ENCODE data around the gene HAUS6. TPM values are rescaled to one million over a fixed set of nuclear protein-coding genes. Genes with fewer than 3 reads are reported as not detected.
A peak's percentile ranks its signal among the peaks of the same experiment; 100 is the strongest.
"Not testable (repeated sequence)": the region's sequence is repeated elsewhere in the genome, so short reads cannot be mapped to it uniquely, and the experiment has no call there.

Gene HAUS6
- 10.9 TPM for polyA plus RNA-seq (ENCODE audit: insufficient read length)

- DNase-seq, result peak; percentile 97
Measured at GRCh38 chr9:19102631-19103345, at the start of gene HAUS6. TSS of gene HAUS6 (minus strand) at chr9:19102904. CDS start at chr9:19102651, 253 bp downstream.

GRCh38 chr9:19152160-19152498 is 49.4 kb upstream of the HAUS6 start:
- not testable (repeated sequence) for DNase-seq

- DNase-seq, result no peak
Measured at GRCh38 chr9:19151425-19152159, 48.9 kb upstream of the HAUS6 start.

GRCh38 chr9:19149230-19149629 is 46.5 kb upstream of the HAUS6 start:
- no peak for DNase-seq

- no peak for DNase-seq
Measured at GRCh38 chr9:19148187-19148586, 45.5 kb upstream of the HAUS6 start.

GRCh38 chr9:19146441-19147024 is 43.8 kb upstream of the HAUS6 start:
- no peak for DNase-seq

GRCh38 chr9:19145881-19146280 is 43.2 kb upstream of the HAUS6 start:
- DNase-seq, result no peak

- DNase-seq, result no peak
Measured at GRCh38 chr9:19140259-19140658, 37.6 kb upstream of the HAUS6 start.

GRCh38 chr9:19138084-19138483 is 35.4 kb upstream of the HAUS6 start:
- DNase-seq, result no peak

- DNase-seq, result no peak
Measured at GRCh38 chr9:19137282-19137681, 34.6 kb upstream of the HAUS6 start.

GRCh38 chr9:19136129-19136528 is 33.4 kb upstream of the HAUS6 start:
- DNase-seq, result no peak

- no peak for DNase-seq
Measured at GRCh38 chr9:19133549-19134345, 31.0 kb upstream of the HAUS6 start.

- DNase-seq, result no peak
Measured at GRCh38 chr9:19130436-19130835, 27.7 kb upstream of the HAUS6 start.

GRCh38 chr9:19127871-19128500 is 25.3 kb upstream of the HAUS6 start:
- DNase-seq, result peak; percentile 25

- no peak for DNase-seq
Measured at GRCh38 chr9:19124430-19124793, 21.7 kb upstream of the HAUS6 start.

- DNase-seq, result no peak
Measured at GRCh38 chr9:19122490-19123042, 19.9 kb upstream of the HAUS6 start.

- DNase-seq, result no peak
Measured at GRCh38 chr9:19120877-19121276, 18.2 kb upstream of the HAUS6 start.

GRCh38 chr9:19119801-19120440 is 17.2 kb upstream of the HAUS6 start:
- no peak for DNase-seq

GRCh38 chr9:19119246-19119645 is 16.5 kb upstream of the HAUS6 start:
- no peak for DNase-seq

GRCh38 chr9:19117039-19117716 is 14.5 kb upstream of the HAUS6 start:
- no peak for DNase-seq

Data from hindlimb muscle (tissue), 1 donor.